ENCODE measurements around the gene SLC7A6OS. TPM values are rescaled to one million over a fixed set of nuclear protein-coding genes. Genes with fewer than 3 reads are reported as not detected.

SLC7A6OS gene
- total RNA-seq, 1 experiment from 2014 or later: 15.6 TPM

- no peak for DNase-seq (ENCODE audit: low read depth in 1 of 2, low spot score in 2 of 2)
- no peak overlapping the region for H3K4me3 ChIP-seq
- no peaks in the 10 kb centered on the region for H3K9me3 ChIP-seq (replicated peaks)
- no peaks in the 10 kb centered on the region for H3K27me3 ChIP-seq (replicated peaks)
- H3K27ac ChIP-seq: no peak overlapping the region
- peaks cover 69% of the 10 kb centered on the region for H3K36me3 ChIP-seq
- no peaks in the 10 kb centered on the region; the same call in 1 of the 2 replicates for H3K4me1 ChIP-seq (replicated peaks)
Measured at GRCh38 chr16:68272507-68273209, 38.1 kb downstream of the SLC7A6OS start.

GRCh38 chr16:68270353-68270752 is 40.4 kb downstream of the SLC7A6OS start:
- Histone ChIP-seq H3K4me3 (no peak overlapping the region), H3K4me1 (replicated peaks) (peaks cover 8% of the 10 kb centered on the region), H3K9me3 (replicated peaks) (no peaks in the 10 kb centered on the region), H3K27ac (no peak overlapping the region), H3K27me3 (replicated peaks) (no peaks in the 10 kb centered on the region), H3K36me3 (peaks cover 70% of the 10 kb centered on the region)
- no peak for DNase-seq (ENCODE audit: low read depth in 1 of 2, low spot score in 2 of 2)

GRCh38 chr16:68269793-68270192 is 41.0 kb downstream of the SLC7A6OS start:
- DNase-seq (ENCODE audit: low read depth in 1 of 2, low spot score in 2 of 2): no peak
- peaks cover 66% of the 10 kb centered on the region for H3K36me3 ChIP-seq

GRCh38 chr16:68267612-68268405 is 42.9 kb downstream of the SLC7A6OS start:
- H3K36me3 ChIP-seq: peaks cover 59% of the 10 kb centered on the region
- H3K4me1 ChIP-seq (replicated peaks): peaks cover 28% of the 10 kb centered on the region
- peaks cover 8% of the 10 kb centered on the region for H3K9me3 ChIP-seq (replicated peaks)
- no peak for DNase-seq (ENCODE audit: low read depth in 1 of 2, low spot score in 2 of 2)
- no peak overlapping the region for H3K4me3 ChIP-seq
- no peaks in the 10 kb centered on the region for H3K27me3 ChIP-seq (replicated peaks)
- no peak overlapping the region for H3K27ac ChIP-seq

More at GRCh38 chr16:68269793-68270192, 41.0 kb downstream of the SLC7A6OS start:
- H3K4me1 ChIP-seq (replicated peaks): peaks cover 14% of the 10 kb centered on the region
- no peaks in the 10 kb centered on the region for H3K27me3 ChIP-seq (replicated peaks)
- no peak overlapping the region for H3K27ac ChIP-seq
- peaks cover under 1% of the 10 kb centered on the region; the same call in 1 of the 2 replicates for H3K9me3 ChIP-seq (replicated peaks)
- H3K4me3 ChIP-seq: no peak overlapping the region

- peak; percentile 82 to 85 for DNase-seq (ENCODE audit: low read depth in 1 of 2, low spot score in 2 of 2)
- peak overlapping the region; percentile 99 for H3K27ac ChIP-seq
Measured at GRCh38 chr16:68265078-68265920, 45.4 kb downstream of the SLC7A6OS start.

GRCh38 chr16:68264128-68265077 is 46.3 kb downstream of the SLC7A6OS start, which contains the start of gene SLC7A6:
SLC7A6 (plus strand) TSS chr16:68264526; CDS start chr16:68274727, 10,201 bp downstream.
- Histone ChIP-seq H3K27ac (peak within 1 kb of the TSS; percentile 99), H3K9me3 (replicated peaks) (peaks cover 8% of the 10 kb centered on the region), H3K27me3 (replicated peaks) (no peaks in the 10 kb centered on the region), H3K36me3 (peaks cover 47% of the 10 kb centered on the region), H3K4me3 (peak within 1 kb of the TSS; percentile 100), H3K4me1 (replicated peaks) (peaks cover 28% of the 10 kb centered on the region)
- DNase-seq (ENCODE audit: low read depth in 1 of 2, low spot score in 2 of 2): peak; percentile 81 to 88

More at GRCh38 chr16:68265078-68265920, 45.4 kb downstream of the SLC7A6OS start:
- Histone ChIP-seq H3K4me3 (peak overlapping the region; percentile 100), H3K9me3 (replicated peaks) (peaks cover 8% of the 10 kb centered on the region), H3K36me3 (peaks cover 41% of the 10 kb centered on the region), H3K4me1 (replicated peaks) (peaks cover 28% of the 10 kb centered on the region), H3K27me3 (replicated peaks) (no peaks in the 10 kb centered on the region)

- H3K27ac ChIP-seq: peak overlapping the region; percentile 99
- no peak for DNase-seq (ENCODE audit: low read depth in 1 of 2, low spot score in 2 of 2)
- peak overlapping the region; percentile 100 for H3K4me3 ChIP-seq
- peaks cover 8% of the 10 kb centered on the region for H3K9me3 ChIP-seq (replicated peaks)
- H3K4me1 ChIP-seq (replicated peaks): peaks cover 28% of the 10 kb centered on the region
- H3K36me3 ChIP-seq: peaks cover 46% of the 10 kb centered on the region
- H3K27me3 ChIP-seq (replicated peaks): no peaks in the 10 kb centered on the region
Measured at GRCh38 chr16:68263559-68264127, 47.1 kb downstream of the SLC7A6OS start.

- Histone ChIP-seq H3K9me3 (replicated peaks) (peaks cover 3% of the 10 kb centered on the region; the same call in 1 of the 2 replicates), H3K36me3 (peaks cover 54% of the 10 kb centered on the region), H3K27ac (no peak overlapping the region), H3K4me3 (no peak overlapping the region), H3K4me1 (replicated peaks) (peaks cover 27% of the 10 kb centered on the region), H3K27me3 (replicated peaks) (no peaks in the 10 kb centered on the region)
- DNase-seq (ENCODE audit: low read depth in 1 of 2, low spot score in 2 of 2): no peak
Measured at GRCh38 chr16:68259007-68259825, 51.5 kb downstream of the SLC7A6OS start.

GRCh38 chr16:68257906-68258800 is 52.6 kb downstream of the SLC7A6OS start:
- Histone ChIP-seq H3K4me3 (no peak overlapping the region), H3K36me3 (peaks cover 50% of the 10 kb centered on the region), H3K4me1 (replicated peaks) (peaks cover 16% of the 10 kb centered on the region), H3K27ac (peak overlapping the region; percentile 56), H3K9me3 (replicated peaks) (no peaks in the 10 kb centered on the region), H3K27me3 (replicated peaks) (no peaks in the 10 kb centered on the region)
- peak; percentile 54 to 67 for DNase-seq (ENCODE audit: low read depth in 1 of 2, low spot score in 2 of 2)

GRCh38 chr16:68257251-68257905 is 53.4 kb downstream of the SLC7A6OS start:
- peak overlapping the region; percentile 56 for H3K27ac ChIP-seq
- no peak for DNase-seq (ENCODE audit: low read depth in 1 of 2, low spot score in 2 of 2)

More at GRCh38 chr16:68257251-68257905, 53.4 kb downstream of the SLC7A6OS start:
- no peaks in the 10 kb centered on the region for H3K9me3 ChIP-seq (replicated peaks)
- no peaks in the 10 kb centered on the region for H3K27me3 ChIP-seq (replicated peaks)
- peaks cover 58% of the 10 kb centered on the region for H3K36me3 ChIP-seq
- peaks cover 16% of the 10 kb centered on the region for H3K4me1 ChIP-seq (replicated peaks)
- H3K4me3 ChIP-seq: no peak overlapping the region
